Lower leg skin (tissue), 4 donors: Measurements from ENCODE around the gene WASF1. TPM values are rescaled to one million over a fixed set of nuclear protein-coding genes. Genes with fewer than 3 reads are reported as not detected.

Source experiments
- DNase-seq, 2 donors: peaks; one replicate each; pipeline ENCODE4 v3.0.0-alpha.2; 2019; ENCODE audit warnings: low spot score in 2 of 2
- H3K4me3 ChIP-seq: fragments of 200-600 bp; sonication (generic); 2 replicates; pipeline ENCODE4 v1.5.1; 2017; ENCODE audit warnings: mild to moderate bottlenecking, low read depth; ENCODE audit not compliant: poor library complexity, severe bottlenecking
- POLR2A ChIP-seq, 2 donors: fragments of 450-650 bp; IDR thresholded peaks; one replicate each; pipeline ENCODE4 v1.6.1; 2016 to 2017; ENCODE audit warnings: antibody characterized with exemption in 2 of 2, mild to moderate bottlenecking in 1 of 2, moderate library complexity in 1 of 2
- WGBS, 2 donors: methylation state at CpG; one replicate each; pipeline ENCODE4 v1.1.5; 2018; 5-methylcytosine and 5-hydroxymethylcytosine counted together
- intact Hi-C: fragments of 100-400 bp; cut with DNase I; formaldehyde crosslinking; loops from one replicate; pipeline ENCODE4 v1.15.0; 2023; ENCODE audit warnings: low total_unique reads
- total RNA-seq, 4 donors: library from RNA; depleted of rRNA; stranded (reverse); fragments of >200 nt; gene quantifications; one replicate each; pipeline ENCODE4 v1.1.0, GENCODE V29; 2016
- TF ChIP-seq, protein P1 (sequence below), 3 donors: fragments of 450-650 bp; IDR thresholded peaks; one replicate each; pipeline ENCODE4 v1.5.1; 2016; ENCODE audit warnings: antibody characterized with exemption in 3 of 3, mild to moderate bottlenecking in 3 of 3, moderate library complexity in 2 of 3

WASF1 gene
- total RNA-seq, 4 donors from 2014 or later, result 3.2 to 8.6 (median 7.6) TPM

DNA sequence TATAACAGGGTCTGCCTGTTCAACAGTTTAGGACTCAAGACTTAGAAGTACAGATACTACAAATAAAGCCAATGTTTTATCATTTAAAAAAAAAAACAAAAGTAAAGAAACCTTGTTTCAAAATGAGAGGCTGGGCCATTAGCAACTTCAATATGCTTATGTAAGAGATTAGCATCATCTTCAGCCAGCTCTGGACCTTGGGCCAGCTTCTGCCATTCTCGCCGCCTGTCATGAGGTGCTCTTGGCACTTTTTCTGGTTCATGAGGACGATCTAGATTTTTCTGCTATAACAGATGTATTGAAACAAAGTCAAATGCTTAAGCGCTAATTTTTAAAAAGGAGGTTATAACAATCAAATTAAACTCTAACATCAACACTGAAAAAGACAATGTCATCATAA, 74.2 kb downstream of the WASF1 start:
- no peak for TF ChIP-seq POLR2A (IDR thresholded peaks at IDR 0.05)
- TF ChIP-seq, protein P1, sequence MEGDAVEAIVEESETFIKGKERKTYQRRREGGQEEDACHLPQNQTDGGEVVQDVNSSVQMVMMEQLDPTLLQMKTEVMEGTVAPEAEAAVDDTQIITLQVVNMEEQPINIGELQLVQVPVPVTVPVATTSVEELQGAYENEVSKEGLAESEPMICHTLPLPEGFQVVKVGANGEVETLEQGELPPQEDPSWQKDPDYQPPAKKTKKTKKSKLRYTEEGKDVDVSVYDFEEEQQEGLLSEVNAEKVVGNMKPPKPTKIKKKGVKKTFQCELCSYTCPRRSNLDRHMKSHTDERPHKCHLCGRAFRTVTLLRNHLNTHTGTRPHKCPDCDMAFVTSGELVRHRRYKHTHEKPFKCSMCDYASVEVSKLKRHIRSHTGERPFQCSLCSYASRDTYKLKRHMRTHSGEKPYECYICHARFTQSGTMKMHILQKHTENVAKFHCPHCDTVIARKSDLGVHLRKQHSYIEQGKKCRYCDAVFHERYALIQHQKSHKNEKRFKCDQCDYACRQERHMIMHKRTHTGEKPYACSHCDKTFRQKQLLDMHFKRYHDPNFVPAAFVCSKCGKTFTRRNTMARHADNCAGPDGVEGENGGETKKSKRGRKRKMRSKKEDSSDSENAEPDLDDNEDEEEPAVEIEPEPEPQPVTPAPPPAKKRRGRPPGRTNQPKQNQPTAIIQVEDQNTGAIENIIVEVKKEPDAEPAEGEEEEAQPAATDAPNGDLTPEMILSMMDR (IDR thresholded peaks at IDR 0.05), result no peak
- 89 to 95% methylated on average over 4 of the region's 4 CpGs for WGBS, 2 donors
- H3K4me3 ChIP-seq, result no peak overlapping the region
- DNase-seq, result no peak
- intact Hi-C loops, result no loop called here

DNA sequence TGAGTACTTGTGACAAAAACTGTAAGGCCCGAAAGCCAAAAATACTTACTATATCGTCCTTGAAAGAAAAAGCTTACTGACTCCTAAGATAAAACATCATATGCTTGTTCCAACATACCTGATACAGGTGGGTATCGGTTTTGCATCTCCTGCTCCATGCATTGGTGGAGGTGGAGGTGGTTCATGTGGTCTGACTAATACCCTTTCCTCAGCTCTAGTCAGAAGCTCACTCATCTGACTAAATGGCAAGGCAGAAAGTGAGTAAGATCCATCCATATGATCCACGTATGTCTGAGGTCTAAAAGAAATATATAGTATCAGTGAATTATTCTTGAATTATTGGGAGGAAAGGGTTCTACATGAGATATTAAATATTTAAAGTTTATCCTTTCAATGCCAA, 76.2 kb downstream of the WASF1 start:
- TF ChIP-seq, protein P1 (IDR thresholded peaks at IDR 0.05), result no peak
- TF ChIP-seq POLR2A (IDR thresholded peaks at IDR 0.05), result no peak
- no peak overlapping the region for H3K4me3 ChIP-seq
- intact Hi-C loops, result no loop called here
- WGBS, 2 donors, result 95% methylated on average over 4 of the region's 4 CpGs
- DNase-seq, result no peak

DNA sequence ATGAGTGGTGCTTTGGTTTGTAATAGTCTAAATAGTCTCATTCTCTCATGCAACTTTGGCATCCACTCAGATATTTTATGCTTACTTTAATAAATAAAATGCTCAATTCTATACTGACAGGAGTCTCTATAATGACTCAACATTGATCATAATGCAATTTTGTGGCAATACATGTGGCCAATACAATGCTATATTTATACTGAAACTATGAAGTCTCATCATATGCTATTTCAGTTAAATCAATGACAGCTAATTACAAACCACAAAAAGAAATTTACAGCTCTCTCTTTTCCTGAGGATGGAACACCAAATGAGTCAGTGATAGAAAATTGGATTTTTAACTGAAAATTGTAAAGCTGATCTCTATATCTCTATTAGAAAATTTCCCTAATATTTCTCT, 77.1 kb downstream of the WASF1 start:
- H3K4me3 ChIP-seq, result no peak overlapping the region
- no peak for DNase-seq
- intact Hi-C loops, result no loop called here
- no peak for TF ChIP-seq POLR2A (IDR thresholded peaks at IDR 0.05)
- TF ChIP-seq, protein P1 (IDR thresholded peaks at IDR 0.05), result no peak

DNA sequence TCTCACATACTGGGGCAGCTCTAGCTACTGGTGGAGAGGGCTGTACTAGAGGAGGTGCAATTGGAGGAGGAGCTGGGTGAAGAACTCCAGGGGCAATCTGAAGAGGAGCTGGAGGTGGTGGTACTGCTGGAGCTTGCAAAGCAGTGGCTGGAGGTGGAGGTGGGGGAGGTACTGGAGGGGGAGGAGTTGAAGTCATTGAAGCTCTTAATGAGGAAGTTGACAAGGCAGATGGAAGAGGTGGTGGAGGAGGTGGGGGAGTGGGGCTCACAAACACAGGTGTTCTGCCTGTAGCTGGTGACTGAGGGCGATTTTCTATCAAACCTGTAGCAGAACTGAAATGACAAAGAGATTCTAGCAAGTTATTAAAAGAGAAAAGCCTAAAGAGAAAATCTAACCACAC, 77.6 kb downstream of the WASF1 start:
- no peak for DNase-seq
- intact Hi-C loops, result no loop called here

DNA sequence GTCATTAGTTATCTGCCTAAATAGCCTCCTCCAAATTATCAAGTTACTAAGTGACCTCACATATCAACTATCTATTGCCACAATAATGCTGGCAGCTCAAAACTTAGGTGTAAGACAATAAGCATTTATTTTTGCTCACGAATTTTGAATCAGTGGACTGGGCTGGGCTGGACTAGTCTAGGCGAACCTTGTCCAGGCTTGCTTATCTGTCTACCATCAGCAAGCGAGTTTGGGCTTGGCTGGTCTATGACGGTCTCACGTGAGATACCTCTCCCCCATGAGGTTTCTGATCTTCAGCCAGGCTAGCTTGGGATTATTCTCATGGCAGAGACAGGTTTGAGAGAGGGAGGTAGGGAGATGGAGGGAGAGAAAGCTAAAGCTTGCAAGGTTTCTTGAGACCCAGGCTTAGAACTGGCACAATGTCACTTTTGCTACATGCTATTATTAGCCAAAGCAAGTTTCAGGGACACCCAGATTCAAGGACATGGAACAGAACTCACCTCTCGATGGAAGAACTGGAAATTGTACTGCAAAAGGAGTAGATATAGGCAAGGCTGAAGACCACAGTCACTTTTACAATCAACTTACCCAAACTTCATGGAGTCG, 80.9 kb downstream of the WASF1 start:
- intact Hi-C loops, result no loop called here
- DNase-seq, result peak in 1 of 2 donors; percentile 54
- 59 to 65% methylated on average over 7 of the region's 7 CpGs for WGBS, 2 donors
- TF ChIP-seq, protein P1 (IDR thresholded peaks at IDR 0.05), result no peak
- no peak for TF ChIP-seq POLR2A (IDR thresholded peaks at IDR 0.05)
- no peak overlapping the region for H3K4me3 ChIP-seq

More for the DNA sequence above, 77.6 kb downstream of the WASF1 start:
- 50 to 71% methylated on average over 1 of the region's 1 CpG for WGBS, 2 donors
- no peak for TF ChIP-seq POLR2A (IDR thresholded peaks at IDR 0.05)
- TF ChIP-seq, protein P1 (IDR thresholded peaks at IDR 0.05), result no peak
- no peak overlapping the region for H3K4me3 ChIP-seq

DNA sequence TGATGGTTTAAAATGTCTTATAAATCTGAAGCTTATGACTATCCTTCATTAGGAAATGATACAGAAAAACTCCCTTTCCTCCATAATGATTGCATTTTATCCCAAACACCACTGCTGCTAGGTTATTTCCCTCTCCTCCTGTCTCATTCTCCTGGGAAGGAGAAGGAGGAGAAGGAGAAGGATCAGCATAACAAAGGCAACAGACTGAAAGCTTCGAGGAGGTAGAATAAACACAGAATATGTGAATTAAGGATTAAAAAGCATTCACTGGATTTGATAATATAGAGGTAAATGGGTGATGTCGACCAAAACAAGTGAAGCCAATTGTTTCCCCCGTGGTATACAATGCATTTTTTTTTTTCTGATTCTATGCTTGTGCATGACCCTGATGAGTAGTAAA, 82.0 kb downstream of the WASF1 start:
- TF ChIP-seq, protein P1 (IDR thresholded peaks at IDR 0.05), result no peak
- no peak for TF ChIP-seq POLR2A (IDR thresholded peaks at IDR 0.05)
- intact Hi-C loops, result no loop called here
- DNase-seq, result no peak
- H3K4me3 ChIP-seq, result no peak overlapping the region
- WGBS, 2 donors, result 19 to 38% methylated on average over 3 of the region's 3 CpGs
